AG04449 (cell line): Measurements from ENCODE around the gene SFXN1.

Experiments
- CTCF ChIA-PET: fragments of 350-600 bp; formaldehyde crosslinking; extraction: SDS; loops from one replicate; lab custom pipeline; 2021; ENCODE audit warnings: antibody characterized with exemption; lab: Yijun Ruan, JAX
- POLR2A ChIA-PET: fragments of 400-600, 350-600 bp; formaldehyde crosslinking; extraction: SDS; loops from one replicate; lab custom pipeline; 2020; ENCODE audit warnings: antibody characterized with exemption, inconsistent platforms; lab: Yijun Ruan, JAX
- DNase-seq: peaks from one replicate; pipeline ENCODE4 v3.0.0-alpha.2; 2010; ENCODE audit warnings: low read depth, low spot score
- H3K4me3 ChIP-seq: 2 replicates; pipeline ENCODE4 v1.5.1; 2011; ENCODE audit warnings: low read depth, mild to moderate bottlenecking, control low read depth, low read length
- CTCF ChIP-seq: IDR thresholded peaks from one replicate; pipeline ENCODE4 v1.5.1; 2011; ENCODE audit warnings: mild to moderate bottlenecking, moderate library complexity, low read length, control low read depth, inconsistent platforms; ENCODE audit not compliant: insufficient read depth; ENCODE audit errors: missing control alignments

SFXN1 gene, protein sequence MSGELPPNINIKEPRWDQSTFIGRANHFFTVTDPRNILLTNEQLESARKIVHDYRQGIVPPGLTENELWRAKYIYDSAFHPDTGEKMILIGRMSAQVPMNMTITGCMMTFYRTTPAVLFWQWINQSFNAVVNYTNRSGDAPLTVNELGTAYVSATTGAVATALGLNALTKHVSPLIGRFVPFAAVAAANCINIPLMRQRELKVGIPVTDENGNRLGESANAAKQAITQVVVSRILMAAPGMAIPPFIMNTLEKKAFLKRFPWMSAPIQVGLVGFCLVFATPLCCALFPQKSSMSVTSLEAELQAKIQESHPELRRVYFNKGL

DNA sequence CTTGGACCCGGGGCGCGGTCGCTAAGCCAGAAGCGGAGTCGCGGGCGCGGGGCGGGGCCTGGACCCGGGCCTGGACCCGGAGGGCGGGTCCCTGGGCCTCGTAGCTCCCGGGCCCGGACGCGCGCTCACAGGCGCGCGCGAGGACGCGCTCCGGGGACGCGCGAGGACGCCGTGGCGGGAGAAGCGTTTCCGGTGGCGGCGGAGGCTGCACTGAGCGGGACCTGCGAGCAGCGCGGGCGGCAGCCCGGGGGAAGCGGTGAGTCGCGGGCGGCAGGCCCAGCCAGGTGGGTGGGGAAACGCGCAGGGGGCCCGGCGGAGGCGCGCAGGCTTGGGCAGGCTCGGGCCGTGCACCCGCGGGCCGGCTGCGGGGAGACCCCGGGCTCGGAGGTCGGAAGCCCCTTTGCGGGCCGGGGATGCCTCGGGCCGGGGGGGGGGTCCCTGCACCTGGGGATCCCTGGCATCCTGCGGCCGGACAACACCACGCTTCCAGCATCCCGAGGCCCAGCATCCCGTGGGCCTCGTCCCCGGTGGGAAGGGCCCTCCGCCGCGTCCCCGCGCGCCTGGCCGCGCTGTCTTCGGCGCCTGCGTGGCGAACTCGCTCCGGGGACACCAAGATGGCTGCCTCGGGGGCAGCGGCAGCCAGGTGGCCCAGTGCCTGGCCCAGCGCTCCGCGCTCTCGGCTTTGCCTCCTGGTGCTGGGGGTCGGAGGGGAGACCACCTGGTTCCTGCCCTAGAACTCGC, at the start of gene SFXN1:
Gene SFXN1 (plus strand): TSS at position 177 of the 741 bp plus-strand sequence. CDS start 13,544 bp downstream, outside the sequence.
- TF ChIP-seq CTCF: no peak
- ChIA-PET POLR2A (interaction anchor here (0.7 kb wide), 1 partner anchor 18 kb away, joined by 3 read pairs; no protein-coding TSS in a partner anchor), CTCF (interaction anchor here (1.1 to 2.9 kb wide), 3 partner anchors 11 to 18 kb away, joined by 3 to 18 read pairs (median 3); no protein-coding TSS in a partner anchor)
- H3K4me3 ChIP-seq: peak within 1 kb of the TSS; percentile 68
- no peak for DNase-seq

GRCh38 chr5:175434800-175435199, 43.6 kb upstream of the SFXN1 start:
- POLR2A ChIA-PET: no interaction called here
- DNase-seq: no peak
- no peak for TF ChIP-seq CTCF
- CTCF ChIA-PET: no interaction called here
- no peak overlapping the region for H3K4me3 ChIP-seq

GRCh38 chr5:175436359-175436758, 42.0 kb upstream of the SFXN1 start:
- H3K4me3 ChIP-seq: no peak overlapping the region
- CTCF ChIA-PET: no interaction called here
- TF ChIP-seq CTCF: no peak
- POLR2A ChIA-PET: no interaction called here
- DNase-seq: no peak

DNA sequence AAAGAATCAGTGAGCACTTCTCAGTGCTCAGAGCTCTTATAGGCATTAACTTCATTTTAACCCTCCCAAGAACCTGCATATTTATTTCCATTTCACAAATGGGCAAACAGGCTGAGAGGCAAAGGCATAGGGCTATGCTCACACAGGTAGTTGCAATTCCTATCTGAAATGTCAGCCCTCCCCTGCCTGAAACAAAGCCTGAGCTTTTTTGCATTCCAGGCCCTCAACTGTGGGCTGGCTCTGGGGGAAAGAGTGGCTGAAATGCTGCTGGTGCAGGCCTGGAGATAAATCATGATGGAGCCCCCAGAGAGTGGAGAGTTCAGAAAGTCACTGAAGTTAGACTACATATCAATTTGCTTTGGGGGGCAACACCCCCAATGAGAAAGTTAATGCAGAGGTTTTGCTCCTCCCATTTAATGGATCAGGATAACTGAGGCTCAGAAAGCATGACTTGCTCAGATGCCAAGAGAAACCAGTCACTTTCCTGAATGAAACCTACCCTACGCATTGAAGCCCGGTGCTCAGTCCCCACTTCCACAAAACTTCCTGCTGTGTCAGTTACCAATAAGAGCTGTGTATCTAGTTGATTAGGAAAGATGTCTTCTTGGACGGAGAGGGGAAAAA, 40.0 kb upstream of the SFXN1 start:
- ChIA-PET CTCF (interaction anchor here (1.5 kb wide), 1 partner anchor 487 kb away, joined by 5 read pairs; no protein-coding TSS in a partner anchor), POLR2A (no interaction called here)
- DNase-seq: no peak
- TF ChIP-seq CTCF: no peak
- H3K4me3 ChIP-seq: no peak overlapping the region

DNA sequence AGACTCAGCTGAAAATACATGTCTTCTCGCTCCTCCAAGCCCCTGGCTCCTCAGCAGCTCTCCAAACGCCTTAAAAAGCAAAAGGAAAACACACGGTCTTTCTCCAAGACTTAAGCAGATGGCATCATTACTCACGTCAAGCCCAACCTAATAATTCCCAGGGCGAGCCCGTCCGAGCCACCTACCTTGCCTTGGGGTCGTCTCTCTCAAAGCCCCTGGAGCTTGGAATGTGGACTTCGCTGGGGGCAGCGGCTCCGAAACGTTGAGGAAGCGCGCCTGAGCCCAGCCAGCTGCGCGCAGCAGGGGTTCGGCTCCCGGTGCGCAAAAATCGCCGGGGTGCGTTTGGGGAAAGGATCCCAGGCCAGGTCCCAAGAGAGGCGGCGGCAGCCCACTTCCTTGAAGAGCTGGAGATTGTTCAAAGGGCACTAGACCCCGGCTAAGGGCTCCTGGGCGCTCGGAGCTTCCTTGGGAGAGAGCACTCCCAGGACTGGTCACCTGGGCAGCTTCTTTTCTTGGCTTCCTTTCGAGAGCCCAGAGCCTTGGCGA, 34.8 kb upstream of the SFXN1 start:
- no peak for DNase-seq
- H3K4me3 ChIP-seq: no peak overlapping the region
- CTCF ChIA-PET: interaction anchor here (1.0 to 3.1 kb wide), 5 partner anchors 48 to 503 kb away, joined by 3 to 19 read pairs (median 5); no protein-coding TSS in a partner anchor
- POLR2A ChIA-PET: no interaction called here
- no peak for TF ChIP-seq CTCF
